ENCODE measurements around the gene KCNJ15. TPM values are rescaled to one million over a fixed set of nuclear protein-coding genes. Genes with fewer than 3 reads are reported as not detected.

The KCNJ15 gene
- total RNA-seq, 1 experiment from 2014 or later = not detected

- POLR2A ChIA-PET = no interaction called here
- DNase-seq (ENCODE audit: low read depth, low spot score) (no peak), ATAC-seq (no peak)
- Histone ChIP-seq H3K27me3 (ENCODE audit: insufficient read depth, low read length) (no peaks in the 10 kb centered on the region), H3K27ac (ENCODE audit: low read depth, low read length) (no peak overlapping the region), H2AFZ (ENCODE audit: low read depth, low read length, poor library complexity, severe bottlenecking) (no peak overlapping the region), H3K4me3 (replicated peaks in 1 of 2; ENCODE audit: low read depth in 1 of 2, low read length in 2 of 2) (no peak overlapping the region), H4K20me1 (ENCODE audit: insufficient read depth) (no peaks in the 10 kb centered on the region), H3K9me3 (ENCODE audit: control insufficient read depth in 1 of 2, insufficient read depth in 1 of 2, low read depth in 1 of 2, low read length in 2 of 2) (no peaks in the 10 kb centered on the region), H3K79me2 (ENCODE audit: insufficient read depth, low read length) (no peaks in the 10 kb centered on the region), H3K4me2 (ENCODE audit: low read length) (no peak overlapping the region), H3K9me2 (ENCODE audit: insufficient read depth) (no peaks in the 10 kb centered on the region), H3K4me1 (ENCODE audit: control insufficient read depth in 1 of 2, insufficient read depth in 2 of 2, low read length in 2 of 2) (no peaks in the 10 kb centered on the region), H3K9ac (ENCODE audit: low read length) (no peak overlapping the region), H3K36me3 (ENCODE audit: control insufficient read depth in 1 of 2, insufficient read depth in 2 of 2, low read length in 2 of 2) (no peaks in the 10 kb centered on the region)
- no peak for TF ChIP-seq EZH2phosphoT487 (IDR thresholded peaks at IDR 0.05; ENCODE audit: borderline replicate concordance)
- no peak for TF ChIP-seq POLR2A (IDR thresholded peaks at IDR 0.05; ENCODE audit: borderline replicate concordance, extremely low read depth, insufficient read depth, insufficient read length)
- TF ChIP-seq YY1 (IDR thresholded peaks at IDR 0.05; ENCODE audit: extremely low read depth, insufficient replicate concordance, low read depth, low read length) = no peak
- TF ChIP-seq SP1 (IDR thresholded peaks at IDR 0.05; ENCODE audit: low read depth) = no peak
- no peak for TF ChIP-seq ELF1 (IDR thresholded peaks at IDR 0.05; ENCODE audit: borderline replicate concordance, low read depth)
- no peak for TF ChIP-seq POLR2AphosphoS5 (IDR thresholded peaks at IDR 0.05; ENCODE audit: low read depth, low read length)
- no peak for TF ChIP-seq ZNF274 (IDR thresholded peaks at IDR 0.05; ENCODE audit: low read depth, low read length)
- no peak for TF ChIP-seq RAD21 (IDR thresholded peaks at IDR 0.05; ENCODE audit: low read depth)
- no peak for TF ChIP-seq SRF (IDR thresholded peaks at IDR 0.05; ENCODE audit: low read depth)
- TF ChIP-seq TCF7L2 (IDR thresholded peaks at IDR 0.05; ENCODE audit: borderline replicate concordance, extremely low read depth, insufficient read depth, insufficient read length) = no peak
- no peak for TF ChIP-seq CEBPB (IDR thresholded peaks at IDR 0.05; ENCODE audit: low read depth)
- TF ChIP-seq CTCF (IDR thresholded peaks at IDR 0.05 in 2 of 3, conservative IDR thresholded peaks at IDR 0.05 in 1 of 3; ENCODE audit: borderline replicate concordance in 1 of 3, insufficient read depth in 1 of 3, low read depth in 2 of 3, low read length in 2 of 3) = no peak
- TF ChIP-seq, protein P1, sequence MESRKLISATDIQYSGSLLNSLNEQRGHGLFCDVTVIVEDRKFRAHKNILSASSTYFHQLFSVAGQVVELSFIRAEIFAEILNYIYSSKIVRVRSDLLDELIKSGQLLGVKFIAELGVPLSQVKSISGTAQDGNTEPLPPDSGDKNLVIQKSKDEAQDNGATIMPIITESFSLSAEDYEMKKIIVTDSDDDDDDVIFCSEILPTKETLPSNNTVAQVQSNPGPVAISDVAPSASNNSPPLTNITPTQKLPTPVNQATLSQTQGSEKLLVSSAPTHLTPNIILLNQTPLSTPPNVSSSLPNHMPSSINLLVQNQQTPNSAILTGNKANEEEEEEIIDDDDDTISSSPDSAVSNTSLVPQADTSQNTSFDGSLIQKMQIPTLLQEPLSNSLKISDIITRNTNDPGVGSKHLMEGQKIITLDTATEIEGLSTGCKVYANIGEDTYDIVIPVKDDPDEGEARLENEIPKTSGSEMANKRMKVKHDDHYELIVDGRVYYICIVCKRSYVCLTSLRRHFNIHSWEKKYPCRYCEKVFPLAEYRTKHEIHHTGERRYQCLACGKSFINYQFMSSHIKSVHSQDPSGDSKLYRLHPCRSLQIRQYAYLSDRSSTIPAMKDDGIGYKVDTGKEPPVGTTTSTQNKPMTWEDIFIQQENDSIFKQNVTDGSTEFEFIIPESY (IDR thresholded peaks at IDR 0.05; ENCODE audit: extremely low read depth, insufficient replicate concordance, low read length) = no peak
- no peak for TF ChIP-seq MAX (IDR thresholded peaks at IDR 0.05)
- TF ChIP-seq EZH2 (IDR thresholded peaks at IDR 0.05) = no peak
- no peak for TF ChIP-seq EGR1 (IDR thresholded peaks at IDR 0.05; ENCODE audit: low read depth)
- TF ChIP-seq JUND (IDR thresholded peaks at IDR 0.05) = no peak
- TF ChIP-seq SIN3A (IDR thresholded peaks at IDR 0.05; ENCODE audit: low read depth) = no peak
- RAD21 ChIA-PET (ENCODE audit: low non-redundant PET in 1 of 2, low total read pairs in 2 of 2, uncharacterized antibody in 2 of 2, unreplicated experiment in 2 of 2) = no interaction called here
- intact Hi-C loops (cut with micrococcal nuclease) = no loop called here
- CTCF ChIA-PET = no interaction called here
- no TSS peak for BruUV-seq (replicated peaks)
These were observed 42.0 kb downstream of the KCNJ15 start for GRCh38 chr21:38298832-38299231.

Measured in HCT116 (cell line).